Immature natural killer cell (primary cell): ENCODE results near the gene LRRC10. TPM values are rescaled to one million over a fixed set of nuclear protein-coding genes. Genes with fewer than 3 reads are reported as not detected.
"Not testable (repeated sequence)": the region's sequence is repeated elsewhere in the genome, so short reads cannot be mapped to it uniquely, and the experiment has no call there.

Experiments
- DNase-seq, 3 donors: peaks; one replicate each; pipeline ENCODE4 v3.0.0; 2022; ENCODE audit warnings: mixed read lengths in 1 of 3
- H3K27ac Mint-ChIP-seq, 6 donors: one replicate each; pipeline ENCODE4 v1.8.0; 2020; ENCODE audit warnings: mixed read lengths in 6 of 6, mild to moderate bottlenecking in 5 of 6, inconsistent platforms in 4 of 6, moderate library complexity in 3 of 6
- H3K27me3 Mint-ChIP-seq, 3 donors: one replicate each; pipeline ENCODE4 v1.8.0; 2020 to 2021; ENCODE audit warnings: low read depth in 3 of 3, mild to moderate bottlenecking in 3 of 3, mixed read lengths in 3 of 3, moderate library complexity in 3 of 3, inconsistent platforms in 1 of 3
- H3K36me3 Mint-ChIP-seq, 3 donors: one replicate each; pipeline ENCODE4 v1.8.0; 2020; ENCODE audit warnings: mixed read lengths in 3 of 3, inconsistent platforms in 2 of 3, mild to moderate bottlenecking in 2 of 3
- H3K4me1 Mint-ChIP-seq, 2 donors: one replicate each; pipeline ENCODE4 v1.8.0; 2020; ENCODE audit warnings: inconsistent platforms in 2 of 2, mild to moderate bottlenecking in 2 of 2, mixed read lengths in 2 of 2, moderate library complexity in 1 of 2
- H3K4me3 Mint-ChIP-seq, 5 donors: one replicate each; pipeline ENCODE4 v1.8.0; 2020; ENCODE audit warnings: mild to moderate bottlenecking in 5 of 5, mixed read lengths in 5 of 5, inconsistent platforms in 3 of 5, moderate library complexity in 3 of 5
- H3K9me3 Mint-ChIP-seq, 6 donors: one replicate each; pipeline ENCODE4 v1.8.0; 2020; ENCODE audit warnings: mild to moderate bottlenecking in 6 of 6, mixed read lengths in 6 of 6, inconsistent platforms in 4 of 6, moderate library complexity in 3 of 6
- polyA plus RNA-seq, 3 donors: library from polyadenylated mRNA; unstranded; fragments of 300-500 nt; fragmentation: Illumina TruSeq; gene quantifications; one replicate each; pipeline ENCODE4 v1.2.3, GENCODE V29; 2021

LRRC10 gene
- polyA plus RNA-seq, 3 donors from 2014 or later: not detected

DNA sequence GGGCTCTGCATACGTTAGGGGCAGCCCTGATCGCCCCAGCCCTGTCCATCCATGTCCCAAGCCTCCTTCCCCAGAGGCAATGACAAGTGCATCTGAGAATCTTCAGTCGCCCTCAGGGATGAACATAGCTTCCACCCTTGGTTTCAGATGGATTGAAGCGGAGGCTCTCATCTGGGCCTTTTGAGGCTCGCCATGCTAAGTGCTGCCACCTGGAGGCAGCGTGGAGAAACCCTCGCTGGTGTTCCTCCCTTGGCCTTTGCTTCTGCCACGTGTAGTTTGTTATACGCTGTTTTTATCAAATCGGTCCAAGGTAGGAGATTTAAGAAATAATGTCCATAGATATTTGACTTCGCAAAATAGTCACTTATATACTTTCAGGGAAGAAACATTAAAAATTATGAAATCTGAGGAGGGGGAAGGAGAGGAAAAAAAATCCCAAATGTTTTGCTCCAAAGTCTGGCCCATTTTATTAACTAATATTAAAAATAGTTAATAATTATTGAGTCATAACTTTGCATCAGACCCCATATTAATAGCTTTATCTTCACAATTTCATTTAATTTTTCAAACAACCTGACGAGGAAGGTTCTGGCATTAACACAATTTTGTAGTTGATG lies 28.8 kb upstream of the LRRC10 start:
- Mint-ChIP-seq H3K9me3 (no peaks in the 10 kb centered on the region), H3K27ac (no peak overlapping the region), H3K36me3 (no peaks in the 10 kb centered on the region), H3K4me3 (no peak overlapping the region), H3K27me3 (peaks cover 0 to 4% (median 2%) of the 10 kb centered on the region in 3 donors), H3K4me1 (no peaks in the 10 kb centered on the region)
- peak; percentile 24 to 44 (median 27) for DNase-seq

DNA sequence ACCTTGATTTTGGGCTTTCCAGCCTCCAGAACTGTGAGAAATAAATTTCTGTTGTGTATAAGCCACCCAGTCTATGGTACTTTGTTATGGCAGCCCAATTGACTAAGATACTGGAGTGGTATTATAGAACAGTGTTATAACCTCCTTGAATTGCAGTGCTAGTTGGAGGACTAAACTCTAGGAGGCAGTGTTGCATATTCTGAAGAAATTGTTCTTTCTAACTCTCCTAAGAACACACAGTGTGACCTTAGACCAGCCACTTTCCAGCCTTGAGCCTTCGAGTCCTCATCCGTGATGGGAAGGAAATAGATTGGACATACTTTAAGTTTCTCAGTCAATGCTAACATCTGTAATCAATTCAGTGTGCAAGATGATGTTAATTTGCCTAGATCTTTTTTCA lies 22.4 kb upstream of the LRRC10 start:
- Mint-ChIP-seq H3K27me3 (no peaks in the 10 kb centered on the region), H3K27ac (no peak overlapping the region), H3K9me3 (no peaks in the 10 kb centered on the region), H3K4me3 (no peak overlapping the region), H3K4me1 (no peaks in the 10 kb centered on the region), H3K36me3 (no peaks in the 10 kb centered on the region)
- no peak for DNase-seq

DNA sequence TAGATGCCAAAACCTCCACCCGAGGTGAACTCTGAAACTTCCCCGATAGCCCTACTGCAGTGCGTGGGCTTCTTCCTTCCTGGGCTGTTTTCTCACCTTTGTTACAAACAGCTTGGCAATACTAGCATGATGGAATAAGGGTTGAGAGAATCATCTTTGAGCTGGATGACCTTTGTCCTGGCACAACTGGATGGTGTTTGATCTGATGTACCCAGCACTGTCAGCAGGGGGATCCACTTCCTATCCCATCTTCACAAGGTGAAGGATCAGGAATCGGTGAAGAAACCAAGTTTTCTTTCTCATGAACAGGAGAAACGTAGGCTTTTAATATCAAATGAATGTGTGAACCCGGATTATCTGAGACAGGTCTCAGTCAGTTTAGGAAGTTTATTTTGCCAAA lies 19.5 kb upstream of the LRRC10 start:
- no peak overlapping the region for H3K4me3 Mint-ChIP-seq
- H3K27ac Mint-ChIP-seq: no peak overlapping the region
- no peaks in the 10 kb centered on the region for H3K4me1 Mint-ChIP-seq
- no peaks in the 10 kb centered on the region for H3K36me3 Mint-ChIP-seq
- no peaks in the 10 kb centered on the region for H3K9me3 Mint-ChIP-seq
- DNase-seq: no peak
- H3K27me3 Mint-ChIP-seq: no peaks in the 10 kb centered on the region

DNA sequence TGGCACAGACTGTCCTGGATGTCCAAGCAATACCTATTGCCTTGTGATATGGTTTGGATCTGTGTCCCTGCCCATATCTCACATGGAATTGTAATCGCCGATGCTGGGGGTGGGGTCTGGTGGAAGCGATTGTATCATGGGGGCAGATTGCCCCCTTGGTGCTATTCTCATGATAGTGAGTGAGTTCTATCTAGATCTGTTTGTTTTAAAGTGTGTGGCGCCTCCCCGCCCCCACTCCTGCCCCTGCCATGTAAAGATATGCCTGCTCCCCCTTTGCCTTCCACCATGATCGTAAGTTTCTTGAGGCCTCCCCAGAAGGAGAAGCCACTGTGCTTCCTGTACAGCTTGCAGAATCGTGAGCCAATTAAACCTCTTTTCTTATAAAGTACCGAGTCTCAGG lies 16.8 kb upstream of the LRRC10 start:
- no peak overlapping the region for H3K4me3 Mint-ChIP-seq
- H3K27me3 Mint-ChIP-seq: peaks cover 0 to 1% (median 0%) of the 10 kb centered on the region in 3 donors
- no peak for DNase-seq
- H3K27ac Mint-ChIP-seq: no peak overlapping the region
- no peaks in the 10 kb centered on the region for H3K9me3 Mint-ChIP-seq
- no peaks in the 10 kb centered on the region for H3K4me1 Mint-ChIP-seq
- H3K36me3 Mint-ChIP-seq: no peaks in the 10 kb centered on the region

DNA sequence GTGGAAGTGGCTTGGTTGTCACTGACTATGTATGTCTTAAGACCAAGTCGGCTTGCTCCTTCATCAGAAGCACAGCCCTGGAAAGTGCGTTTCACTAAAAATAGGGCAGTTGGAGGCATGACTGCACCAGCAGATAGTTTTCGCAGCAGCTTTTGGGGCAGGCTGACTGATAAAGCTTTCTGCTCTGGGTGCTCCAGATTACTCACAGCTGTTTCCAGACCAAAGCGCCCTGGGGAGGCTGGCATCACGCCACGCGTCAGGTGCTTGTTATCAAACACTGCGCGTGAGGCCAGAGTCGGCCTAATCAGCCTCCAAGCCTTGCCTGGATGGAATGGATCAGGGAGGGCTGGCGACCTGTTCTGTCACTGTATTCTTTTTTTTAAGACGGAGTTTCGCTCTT lies 13.3 kb upstream of the LRRC10 start:
- no peaks in the 10 kb centered on the region for H3K9me3 Mint-ChIP-seq
- H3K4me3 Mint-ChIP-seq: no peak overlapping the region
- no peak for DNase-seq
- H3K27me3 Mint-ChIP-seq: peaks cover 2 to 8% (median 2%) of the 10 kb centered on the region in 3 donors
- H3K36me3 Mint-ChIP-seq: no peaks in the 10 kb centered on the region
- no peak overlapping the region for H3K27ac Mint-ChIP-seq
- H3K4me1 Mint-ChIP-seq: no peaks in the 10 kb centered on the region

DNA sequence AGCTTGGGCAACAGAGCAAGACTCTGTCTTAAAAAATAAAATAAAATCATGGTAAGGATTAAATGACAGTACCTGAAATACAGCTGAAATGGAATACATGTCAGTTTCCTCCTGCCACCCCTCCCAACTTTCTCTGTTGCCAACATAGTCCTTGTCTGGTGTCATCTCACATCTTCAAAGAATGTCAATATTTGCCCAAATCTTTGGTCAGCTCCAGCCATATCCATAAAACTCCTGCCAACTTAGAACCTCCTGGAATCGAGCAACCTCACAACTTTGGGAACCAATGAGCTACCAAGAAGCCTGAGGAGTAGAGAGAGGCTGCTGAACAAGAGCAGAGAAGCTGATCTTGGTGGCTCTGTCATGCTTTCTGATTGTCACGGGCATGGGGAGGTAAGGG lies 10.8 kb upstream of the LRRC10 start:
- H3K4me1 Mint-ChIP-seq: no peaks in the 10 kb centered on the region
- peak overlapping the region in 1 of 6 donors; percentile 41 for H3K27ac Mint-ChIP-seq
- no peaks in the 10 kb centered on the region for H3K36me3 Mint-ChIP-seq
- H3K4me3 Mint-ChIP-seq: no peak overlapping the region
- DNase-seq: no peak
- H3K9me3 Mint-ChIP-seq: no peaks in the 10 kb centered on the region
- peaks cover 3 to 11% (median 5%) of the 10 kb centered on the region in 3 donors for H3K27me3 Mint-ChIP-seq

DNA sequence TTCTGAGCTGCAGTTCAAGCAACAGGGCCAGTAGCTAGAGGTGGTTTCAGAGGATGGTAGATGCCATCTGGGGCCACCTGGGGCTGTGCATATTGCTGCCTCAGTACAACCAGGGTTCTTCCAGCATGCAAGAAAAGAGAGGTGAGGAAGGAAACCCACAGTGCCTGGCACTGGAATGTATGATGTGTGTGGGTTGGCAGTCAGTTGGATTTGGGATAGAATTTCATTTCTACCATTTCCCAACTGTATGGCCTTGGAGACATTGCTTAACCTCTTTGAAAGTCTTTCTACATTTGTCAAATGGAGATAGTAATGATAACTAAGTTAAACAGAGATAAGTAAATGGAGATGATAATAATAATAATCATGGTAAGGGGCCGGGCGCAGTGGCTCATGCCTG lies 10.2 kb upstream of the LRRC10 start:
- no peak overlapping the region for H3K27ac Mint-ChIP-seq
- H3K9me3 Mint-ChIP-seq: no peaks in the 10 kb centered on the region
- no peak overlapping the region for H3K4me3 Mint-ChIP-seq
- no peaks in the 10 kb centered on the region for H3K4me1 Mint-ChIP-seq
- peaks cover 3 to 11% (median 5%) of the 10 kb centered on the region in 3 donors for H3K27me3 Mint-ChIP-seq
- H3K36me3 Mint-ChIP-seq: no peaks in the 10 kb centered on the region
- no peak for DNase-seq

DNA sequence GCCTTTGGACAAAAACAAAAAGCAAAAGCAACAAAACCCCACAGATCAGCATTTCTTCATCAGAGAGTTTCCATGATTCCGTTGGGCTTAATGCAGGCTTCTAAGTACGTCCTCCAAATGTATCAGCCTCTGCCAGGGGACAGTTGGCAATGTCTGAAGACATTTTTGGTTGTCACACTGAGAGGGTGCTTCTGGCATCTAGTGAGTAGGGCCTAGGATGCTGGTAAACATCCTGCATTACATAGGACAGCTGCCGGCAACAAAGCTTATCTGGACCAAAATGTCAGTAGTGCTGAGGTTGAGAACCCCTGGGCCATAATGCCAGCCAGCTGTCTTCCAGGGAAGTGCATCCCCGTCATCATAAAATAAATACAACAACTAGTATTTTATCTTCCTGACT lies 9.4 kb upstream of the LRRC10 start:
- H3K36me3 Mint-ChIP-seq: no peaks in the 10 kb centered on the region
- peaks cover 0 to 2% (median 0%) of the 10 kb centered on the region in 6 donors for H3K9me3 Mint-ChIP-seq
- peaks cover 1 to 11% (median 5%) of the 10 kb centered on the region in 3 donors for H3K27me3 Mint-ChIP-seq
- no peak overlapping the region for H3K27ac Mint-ChIP-seq
- no peaks in the 10 kb centered on the region for H3K4me1 Mint-ChIP-seq
- DNase-seq: no peak
- H3K4me3 Mint-ChIP-seq: no peak overlapping the region

DNA sequence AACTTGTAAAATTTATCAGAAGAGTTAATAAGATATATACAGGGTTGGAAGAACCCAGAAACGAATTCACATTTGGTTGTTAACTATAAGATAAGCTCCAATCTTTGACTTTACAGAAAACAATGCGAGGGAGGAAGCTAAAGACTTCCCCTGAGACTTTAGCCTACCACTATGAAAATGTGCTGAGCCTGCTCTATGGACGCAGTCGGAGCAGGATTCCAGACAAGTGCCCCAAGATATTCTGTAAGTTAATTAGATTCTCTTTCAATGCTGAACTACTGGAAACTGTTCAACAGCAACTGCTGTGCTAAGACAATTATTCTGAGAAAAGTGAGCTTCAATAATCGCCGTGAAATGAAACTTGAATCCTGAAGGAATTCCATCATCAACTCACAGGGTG lies 8.3 kb upstream of the LRRC10 start:
- no peaks in the 10 kb centered on the region for H3K4me1 Mint-ChIP-seq
- no peak overlapping the region for H3K4me3 Mint-ChIP-seq
- H3K36me3 Mint-ChIP-seq: no peaks in the 10 kb centered on the region
- peaks cover 0 to 2% (median 0%) of the 10 kb centered on the region in 6 donors for H3K9me3 Mint-ChIP-seq
- no peak overlapping the region for H3K27ac Mint-ChIP-seq
- H3K27me3 Mint-ChIP-seq: peaks cover 1 to 11% (median 6%) of the 10 kb centered on the region in 3 donors
- DNase-seq: no peak

DNA sequence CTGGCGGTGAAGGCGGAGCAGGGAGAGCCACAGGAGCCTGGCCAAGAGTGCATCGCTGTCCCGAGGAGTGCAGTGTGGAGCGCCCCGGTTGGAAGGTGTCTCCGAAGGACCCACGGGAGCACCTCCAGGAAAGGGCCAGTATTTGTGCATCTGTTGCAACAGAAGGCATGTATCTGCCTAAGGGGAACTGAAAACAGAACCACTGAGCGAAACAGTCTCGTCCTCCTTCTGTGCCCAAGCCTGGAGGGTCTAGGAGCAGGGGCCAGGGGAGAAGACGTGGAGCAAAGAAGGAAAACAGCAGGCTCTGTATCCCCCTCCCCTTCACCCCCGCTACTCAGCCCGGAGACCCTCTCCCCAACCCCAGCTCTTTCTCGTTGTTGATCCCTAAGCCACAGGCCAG lies 5.3 kb upstream of the LRRC10 start:
- Mint-ChIP-seq H3K36me3 (no peaks in the 10 kb centered on the region), H3K9me3 (peaks cover 0 to 2% (median 0%) of the 10 kb centered on the region in 6 donors), H3K27ac (no peak overlapping the region), H3K27me3 (peaks cover 1 to 9% (median 5%) of the 10 kb centered on the region in 3 donors), H3K4me3 (no peak overlapping the region), H3K4me1 (no peaks in the 10 kb centered on the region)
- DNase-seq: no peak

DNA sequence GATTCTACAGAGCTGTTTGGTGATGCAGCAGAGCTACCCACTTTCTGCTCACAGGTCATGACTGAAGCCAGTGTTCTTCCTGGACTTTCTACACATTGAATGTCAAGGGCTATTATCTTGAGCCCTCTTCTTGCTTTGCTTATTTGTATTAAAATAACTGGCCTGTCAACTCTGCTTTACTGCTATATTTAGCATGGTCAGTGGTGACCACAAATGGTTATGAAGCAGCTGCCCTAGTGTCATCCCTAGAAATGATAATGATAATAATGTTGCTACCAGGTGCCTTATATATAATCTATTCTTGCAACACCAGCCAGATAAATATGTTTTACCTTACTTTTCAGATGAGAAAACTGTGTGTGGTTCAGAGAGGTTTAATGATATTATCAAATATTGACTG lies 2.6 kb upstream of the LRRC10 start:
- Mint-ChIP-seq H3K27ac (no peak overlapping the region), H3K4me1 (no peaks in the 10 kb centered on the region), H3K4me3 (no peak overlapping the region), H3K36me3 (no peaks in the 10 kb centered on the region), H3K9me3 (peaks cover 0 to 2% (median 0%) of the 10 kb centered on the region in 6 donors), H3K27me3 (peaks cover 0 to 8% (median 3%) of the 10 kb centered on the region in 3 donors)
- no peak for DNase-seq

DNA sequence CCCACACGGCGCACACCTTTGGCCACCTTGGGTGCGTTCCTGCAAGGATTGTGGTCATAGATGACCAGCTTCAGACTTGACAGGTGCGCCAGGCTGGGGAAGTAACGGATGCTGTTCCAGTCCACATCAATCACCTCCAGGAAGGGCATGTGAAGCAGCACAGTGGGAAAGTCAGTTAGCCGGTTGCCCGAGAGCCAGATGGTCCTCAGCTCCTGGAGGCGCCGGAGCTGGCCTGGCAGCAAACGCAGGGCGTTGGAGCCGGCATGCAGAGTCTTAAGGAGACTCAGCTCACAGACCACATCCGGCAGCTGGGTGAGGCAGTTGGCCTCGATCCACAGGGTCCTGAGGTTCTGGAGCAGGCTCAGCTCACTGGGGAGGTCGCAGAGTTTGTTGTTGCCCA lies 581 bp downstream of the LRRC10 start:
- H3K4me3 Mint-ChIP-seq: no peak overlapping the region
- peaks cover 0 to 5% (median 0%) of the 10 kb centered on the region in 3 donors for H3K27me3 Mint-ChIP-seq
- no peak overlapping the region for H3K27ac Mint-ChIP-seq
- peaks cover 0 to 2% (median 0%) of the 10 kb centered on the region in 3 donors for H3K36me3 Mint-ChIP-seq
- no peaks in the 10 kb centered on the region for H3K9me3 Mint-ChIP-seq
- H3K4me1 Mint-ChIP-seq: no peaks in the 10 kb centered on the region
- no peak for DNase-seq

DNA sequence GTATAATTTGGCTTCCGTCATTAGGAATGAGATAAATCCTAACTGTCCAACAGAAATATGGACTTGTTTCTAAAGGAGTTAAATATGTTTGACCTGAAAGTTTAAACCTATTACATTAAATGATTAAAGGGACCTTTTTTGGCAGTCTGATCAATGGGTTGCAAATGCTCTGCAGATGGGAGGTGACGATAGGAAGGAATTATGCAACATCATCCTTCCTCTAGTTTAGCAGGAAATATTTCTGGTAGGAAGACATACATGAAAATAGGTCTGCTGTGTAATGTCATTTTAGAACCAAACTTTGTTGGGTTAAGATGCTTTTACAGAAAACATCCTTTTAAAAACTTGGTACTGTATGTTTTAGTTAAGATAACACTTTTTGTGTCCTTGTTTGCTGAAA lies 2.6 kb downstream of the LRRC10 start:
- H3K27ac Mint-ChIP-seq: no peak overlapping the region
- no peaks in the 10 kb centered on the region for H3K4me1 Mint-ChIP-seq
- DNase-seq: no peak
- peaks cover 0 to 1% (median 0%) of the 10 kb centered on the region in 3 donors for H3K27me3 Mint-ChIP-seq
- no peaks in the 10 kb centered on the region for H3K9me3 Mint-ChIP-seq
- no peak overlapping the region for H3K4me3 Mint-ChIP-seq
- H3K36me3 Mint-ChIP-seq: peaks cover 5 to 9% (median 5%) of the 10 kb centered on the region in 3 donors

DNA sequence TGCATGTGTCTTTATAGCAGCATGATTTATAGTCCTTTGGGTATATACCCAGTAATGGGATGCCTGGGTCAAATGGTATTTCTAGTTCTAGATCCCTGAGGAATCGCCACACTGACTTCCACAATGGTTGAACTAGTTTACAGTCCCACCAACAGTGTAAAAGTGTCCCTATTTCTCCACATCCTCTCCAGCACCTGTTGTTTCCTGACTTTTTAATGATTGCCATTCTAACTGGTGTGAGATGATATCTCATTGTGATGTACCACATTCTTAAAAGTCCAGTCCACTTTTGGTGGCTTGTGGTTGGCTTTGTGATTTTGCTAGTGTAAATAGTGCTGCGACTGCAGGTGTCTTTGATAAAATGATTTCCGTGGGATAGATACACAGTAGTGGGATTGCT lies 6.4 kb downstream of the LRRC10 start:
- H3K4me1 Mint-ChIP-seq, H3K9me3 Mint-ChIP-seq, H3K27me3 Mint-ChIP-seq, DNase-seq, H3K4me3 Mint-ChIP-seq, H3K27ac Mint-ChIP-seq: not testable (repeated sequence)
- H3K36me3 Mint-ChIP-seq: peaks cover 10 to 34% (median 21%) of the 10 kb centered on the region in 3 donors

DNA sequence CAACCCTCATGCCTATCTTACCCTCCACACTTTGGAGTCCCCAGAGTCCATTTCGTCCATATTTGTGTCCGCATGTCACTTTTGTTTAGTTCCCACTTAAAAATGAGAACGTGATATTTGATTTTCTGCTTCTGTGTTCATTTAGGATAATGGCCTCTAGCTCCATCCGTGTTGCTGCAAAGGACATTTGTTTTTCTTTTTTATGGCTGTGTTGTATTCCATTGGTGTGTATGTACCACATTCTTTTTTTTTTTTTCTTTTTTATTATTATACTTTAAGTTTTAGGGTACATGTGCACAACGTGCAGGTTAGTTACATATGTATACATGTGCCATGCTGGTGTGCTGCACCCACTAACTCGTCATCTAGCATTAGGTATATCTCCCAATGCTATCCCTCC lies 7.2 kb downstream of the LRRC10 start:
- not testable (repeated sequence) for H3K4me3 Mint-ChIP-seq, H3K4me1 Mint-ChIP-seq, H3K9me3 Mint-ChIP-seq, H3K27me3 Mint-ChIP-seq, H3K27ac Mint-ChIP-seq, DNase-seq
- H3K36me3 Mint-ChIP-seq: peaks cover 13 to 39% (median 21%) of the 10 kb centered on the region in 3 donors
